Endothelial cell of umbilical vein (primary cell): Measurements from ENCODE around the gene TPRG1L. TPM values are rescaled to one million over a fixed set of nuclear protein-coding genes. Genes with fewer than 3 reads are reported as not detected.

Experiments
- BruUV-seq: library from RNA; stranded (reverse); fragments of 400-500 nt; replicated peaks from 2 replicates; lab custom pipeline; 2021; lab: Mats Ljungman, UMichigan
- CTCF ChIA-PET: fragments of 300-600, 350-600 bp; sonication (Branson Sonifier 250); formaldehyde crosslinking; loops from one replicate; lab custom pipeline; 2021; ENCODE audit warnings: antibody characterized with exemption, inconsistent platforms; lab: Charles Lee
- POLR2A ChIA-PET: fragments of 300-600, 350-600 bp; sonication (Branson Sonifier 250); formaldehyde crosslinking; loops from one replicate; lab custom pipeline; 2021; ENCODE audit warnings: antibody characterized with exemption, inconsistent platforms; lab: Charles Lee
- DNase-seq: peaks from one replicate; pipeline ENCODE4 v3.0.0-alpha.2; 2011; ENCODE audit warnings: low read depth, low spot score
- FAIRE-seq: peaks from 2 replicates; lab custom pipeline; 2011; peaks lifted over from hg19 to GRCh38; lab: Jason Lieb, UNC
- H2AFZ ChIP-seq: 2 replicates; pipeline ENCODE4 v1.6.0; 2012; ENCODE audit warnings: low read depth, low read length, control low read depth, inconsistent platforms
- H3K27ac ChIP-seq: 2 replicates; pipeline ENCODE4 v1.5.1; 2011; ENCODE audit warnings: low read depth, mild to moderate bottlenecking, control low read depth, low read length, moderate library complexity; ENCODE audit not compliant: insufficient read depth
- H3K27me3 ChIP-seq, 2 experiments: 2 replicates each; pipeline versions ENCODE4 v1.6.0 to v1.6.1; 2011; ENCODE audit warnings: low read length in 2 of 2, mixed read lengths in 1 of 2; ENCODE audit not compliant: control insufficient read depth in 2 of 2, insufficient read depth in 2 of 2
- H3K36me3 ChIP-seq, 2 experiments: 2 replicates in 1 of 2; 3 replicates in 1 of 2; pipeline ENCODE4 v1.5.1; 2011; ENCODE audit warnings: low read length in 2 of 2, mild to moderate bottlenecking in 1 of 2, moderate library complexity in 1 of 2; ENCODE audit not compliant: control insufficient read depth in 2 of 2, insufficient read depth in 2 of 2; ENCODE audit errors: extremely low read depth in 1 of 2
- H3K4me1 ChIP-seq: 3 replicates; pipeline ENCODE4 v1.5.1; 2011; ENCODE audit warnings: mild to moderate bottlenecking, low read length; ENCODE audit not compliant: control insufficient read depth, insufficient read depth; ENCODE audit errors: extremely low read depth
- H3K4me2 ChIP-seq: 2 replicates; pipeline ENCODE4 v1.6.1; 2011; ENCODE audit warnings: low read length, control low read depth, mixed read lengths; ENCODE audit not compliant: insufficient read depth
- H3K4me3 ChIP-seq, 3 experiments: fragments of 200-600 bp in 1 of 3; sonication (generic), shearing (Covaris generic) in 1 of 3; replicated peaks in 1 of 3; 2 replicates each; pipeline ENCODE4 v1.5.1; 2011 to 2016; ENCODE audit warnings: control low read depth in 3 of 3, low read length in 3 of 3, mild to moderate bottlenecking in 2 of 3, inconsistent platforms in 1 of 3, low read depth in 1 of 3, moderate library complexity in 1 of 3; ENCODE audit not compliant: insufficient read depth in 1 of 3
- H3K79me2 ChIP-seq: 2 replicates; pipeline ENCODE4 v1.6.0; 2012; ENCODE audit warnings: low read length, inconsistent platforms; ENCODE audit not compliant: control insufficient read depth, insufficient read depth
- H3K9ac ChIP-seq: replicated peaks from 2 replicates; pipeline ENCODE3; 2011; ENCODE audit warnings: low read length, control low read depth; ENCODE audit not compliant: insufficient read depth; ENCODE audit errors: extremely low read depth
- H3K9me1 ChIP-seq: replicated peaks from 3 replicates; pipeline ENCODE4 v1.6.0; 2011; ENCODE audit warnings: mild to moderate bottlenecking, low read length; ENCODE audit not compliant: control insufficient read depth, insufficient read depth; ENCODE audit errors: extremely low read depth
- H3K9me3 ChIP-seq: replicated peaks from 2 replicates; pipeline ENCODE4 v1.5.1; 2012; ENCODE audit warnings: low read length, inconsistent platforms; ENCODE audit not compliant: control insufficient read depth, insufficient read depth
- H4K20me1 ChIP-seq: replicated peaks from 2 replicates; pipeline ENCODE3; 2011; ENCODE audit warnings: mild to moderate bottlenecking, low read length; ENCODE audit not compliant: control insufficient read depth, insufficient read depth; ENCODE audit errors: extremely low read depth
- CTCF ChIP-seq, 2 donors: IDR thresholded peaks; 1 replicate in 1 of 2; 2 replicates in 1 of 2; pipeline ENCODE4 v1.5.1; 2011; ENCODE audit warnings: low read length in 2 of 2, mild to moderate bottlenecking in 2 of 2, moderate library complexity in 2 of 2, control low read depth in 1 of 2, inconsistent platforms in 1 of 2, low read depth in 1 of 2; ENCODE audit not compliant: insufficient read depth in 1 of 2; ENCODE audit errors: extremely low read depth in 1 of 2
- EZH2 ChIP-seq: IDR thresholded peaks from 2 replicates; pipeline ENCODE4 v1.6.1; 2012; ENCODE audit warnings: borderline replicate concordance, low read depth, mild to moderate bottlenecking, moderate library complexity, low read length, inconsistent platforms; ENCODE audit not compliant: severe bottlenecking
- JUN ChIP-seq: IDR thresholded peaks from 2 replicates; pipeline ENCODE4 v1.6.1; 2011; ENCODE audit warnings: borderline replicate concordance, low read depth; ENCODE audit not compliant: insufficient read length, insufficient read depth
- MAX ChIP-seq: IDR thresholded peaks from 2 replicates; pipeline ENCODE4 v1.6.1; 2011; ENCODE audit not compliant: insufficient read depth, insufficient read length
- MYC ChIP-seq: IDR thresholded peaks from one replicate; pipeline ENCODE4 v1.6.1; 2011; ENCODE audit warnings: mild to moderate bottlenecking, low read depth, low read length
- POLR2A ChIP-seq: IDR thresholded peaks from 2 replicates; pipeline ENCODE4 v1.6.1; 2012; ENCODE audit warnings: low read depth, mild to moderate bottlenecking, control low read depth, low read length
- dilution Hi-C: fragments of 300-500 bp; cut with MboI; formaldehyde crosslinking; loops from one replicate; pipeline ENCODE4 v1.15.0; 2019; ENCODE audit warnings: low sequenced_read_pairs; ENCODE audit not compliant: extremely low pct_ligation_motif_present
- intact Hi-C: fragments of 100-400 bp; cut with micrococcal nuclease; formaldehyde crosslinking; loops from one replicate; pipeline ENCODE4 v1.10.0; 2022
- polyA plus RNA-seq, 4 experiments: library from polyadenylated mRNA; depleted of rRNA in 3 of 4; stranded (reverse) in 3 of 4; unstranded in 1 of 4; fragments of >200 nt; gene quantifications; 2 replicates each; pipeline versions ENCODE4 v1.2.1 to v1.2.3, GENCODE V29; 2011 to 2012; ENCODE audit warnings: missing spikeins in 1 of 4
- total RNA-seq: library from RNA; stranded (reverse); gene quantifications from 2 replicates; pipeline ENCODE4 v1.2.3, GENCODE V29; 2021

TPRG1L gene
- total and polyA plus RNA-seq, 2 donors (not counting 3 experiments of a cell fraction or from before 2014, with no cell fraction given) = 52.3 to 53.8 TPM

GRCh38 chr1:3679098-3679555 lies 54.3 kb downstream of the TPRG1L start:
- Histone ChIP-seq H2AFZ (no peak overlapping the region), H3K4me3 (no peak overlapping the region), H3K36me3 (no peaks in the 10 kb centered on the region), H3K4me2 (no peak overlapping the region), H4K20me1 (no peaks in the 10 kb centered on the region), H3K27me3 (no peaks in the 10 kb centered on the region), H3K4me1 (no peaks in the 10 kb centered on the region), H3K9ac (no peak overlapping the region), H3K79me2 (no peaks in the 10 kb centered on the region), H3K9me3 (no peaks in the 10 kb centered on the region), H3K27ac (no peak overlapping the region), H3K9me1 (no peaks in the 10 kb centered on the region)
- TF ChIP-seq POLR2A = no peak
- TF ChIP-seq CTCF (IDR thresholded peaks at IDR 0.05; ENCODE audit: extremely low read depth in 1 of 2, insufficient read depth in 1 of 2, low read depth in 1 of 2, low read length in 2 of 2) = no peak
- TF ChIP-seq EZH2 = no peak
- no peak for TF ChIP-seq JUN
- no peak for TF ChIP-seq MAX
- TF ChIP-seq MYC = no peak
- no peak for DNase-seq
- ChIA-PET CTCF (no interaction called here), POLR2A (no interaction called here)
- no TSS peak for BruUV-seq
- intact Hi-C loops (no loop called here), dilution Hi-C loops (no loop called here)
- peak; percentile 97 for FAIRE-seq

Other genes starting within 250 kb of the TPRG1L start
- gene ARHGEF16, start 170.3 kb upstream of the TPRG1L start, total RNA-seq = 0.51 and 1.3 TPM in 2 replicates
- 0.52 and 0.80 TPM in 2 replicates for gene ARHGEF16, start 170.3 kb upstream of the TPRG1L start, polyA plus RNA-seq
- gene MEGF6, start 13.5 kb upstream of the TPRG1L start, total RNA-seq = 47.4 and 63.7 TPM in 2 replicates
- 22.5 and 31.7 TPM in 2 replicates for gene MEGF6, start 13.5 kb upstream of the TPRG1L start, polyA plus RNA-seq
- 23.0 and 27.7 TPM in 2 replicates for gene WRAP73, start 25.1 kb downstream of the TPRG1L start, total RNA-seq
- gene WRAP73, start 25.1 kb downstream of the TPRG1L start, polyA plus RNA-seq = 50.7 and 59.2 TPM in 2 replicates
- 0.15 TPM in 1 of 2 replicates, not detected in the other for gene TP73, start 27.5 kb downstream of the TPRG1L start, total RNA-seq
- gene TP73, start 27.5 kb downstream of the TPRG1L start, polyA plus RNA-seq = 0.03 and 0.10 TPM in 2 replicates
- not detected in 2 replicates for gene CCDC27, start 127.4 kb downstream of the TPRG1L start, total RNA-seq
- not detected in 2 replicates for gene CCDC27, start 127.4 kb downstream of the TPRG1L start, polyA plus RNA-seq
- 1.2 and 2.9 TPM in 2 replicates for gene SMIM1, start 147.7 kb downstream of the TPRG1L start, total RNA-seq
- gene SMIM1, start 147.7 kb downstream of the TPRG1L start, polyA plus RNA-seq = 1.4 and 5.1 TPM in 2 replicates
- 41.2 and 42.5 TPM in 2 replicates for gene LRRC47, start 171.5 kb downstream of the TPRG1L start, total RNA-seq
- gene LRRC47, start 171.5 kb downstream of the TPRG1L start, polyA plus RNA-seq = 22.1 and 23.7 TPM in 2 replicates
- 41.8 and 43.0 TPM in 2 replicates for gene CEP104, start 232.2 kb downstream of the TPRG1L start, total RNA-seq
- gene CEP104, start 232.2 kb downstream of the TPRG1L start, polyA plus RNA-seq = 12.4 and 16.3 TPM in 2 replicates
- gene DFFB, start 232.5 kb downstream of the TPRG1L start, total RNA-seq = 10.6 and 11.7 TPM in 2 replicates
- gene DFFB, start 232.5 kb downstream of the TPRG1L start, polyA plus RNA-seq = 9.4 and 11.8 TPM in 2 replicates